Right lobe of liver (tissue), 4 donors: Measurements from ENCODE around the gene PPTC7.

Experiments
- CTCF ChIP-seq, 4 donors: fragments of 200-600 bp in 3 of 4; fragments of 450-650 bp in 1 of 4; IDR thresholded peaks; one replicate each; pipeline versions ENCODE4 v1.5.1 to v1.8.0; 2016 to 2022; ENCODE audit warnings: antibody characterized with exemption in 4 of 4, mild to moderate bottlenecking in 2 of 4
- POLR2A ChIP-seq: fragments of 450-650 bp; IDR thresholded peaks from one replicate; pipeline ENCODE4 v1.6.1; 2017; ENCODE audit warnings: antibody characterized with exemption, mild to moderate bottlenecking
- donor health status: DM: no; HTN: no; CAD: no.
- donor health status: DM: no; HTN: no; CAD: no.
- donor health status: DM: no; HTN: yes; CAD: no.

GRCh38 chr12:110537605-110538409 lies 45.3 kb downstream of the PPTC7 start:
- peak; percentile 40 for TF ChIP-seq POLR2A
- no peak for TF ChIP-seq CTCF (IDR thresholded peaks at IDR 0.05)
